ENCODE results near the gene MORN3.
"Not testable (repeated sequence)": the region's sequence is repeated elsewhere in the genome, so short reads cannot be mapped to it uniquely, and the experiment has no call there.

Gene MORN3

GRCh38 chr12:121638298-121639202, 30.9 kb downstream of the MORN3 start:
- no peak for DNase-seq (ENCODE audit: low read depth)

- DNase-seq (ENCODE audit: low read depth), result no peak
Observed at GRCh38 chr12:121637231-121637914, 32.1 kb downstream of the MORN3 start.

GRCh38 chr12:121634836-121635235, 34.6 kb downstream of the MORN3 start:
- DNase-seq (ENCODE audit: low read depth), result no peak

GRCh38 chr12:121633833-121634196, 35.6 kb downstream of the MORN3 start:
- DNase-seq (ENCODE audit: low read depth), result not testable (repeated sequence)

GRCh38 chr12:121632069-121632970, 37.1 kb downstream of the MORN3 start:
- no peak for DNase-seq (ENCODE audit: low read depth)

GRCh38 chr12:121630791-121631355, 38.6 kb downstream of the MORN3 start:
- no peak for DNase-seq (ENCODE audit: low read depth)

GRCh38 chr12:121628536-121628935, 40.9 kb downstream of the MORN3 start:
- no peak for DNase-seq (ENCODE audit: low read depth)

- no peak for DNase-seq (ENCODE audit: low read depth)
Observed at GRCh38 chr12:121628037-121628436, 41.4 kb downstream of the MORN3 start.

GRCh38 chr12:121626853-121627640, 42.4 kb downstream of the MORN3 start:
- peak; percentile 85 for DNase-seq (ENCODE audit: low read depth)

GRCh38 chr12:121626087-121626852, 43.2 kb downstream of the MORN3 start, which contains the start of gene ORAI1:
Gene ORAI1, plus strand, starts transcription at chr12:121626530.
- peak; percentile 90 for DNase-seq (ENCODE audit: low read depth)

- no peak for DNase-seq (ENCODE audit: low read depth)
Observed at GRCh38 chr12:121620333-121620891, 49.0 kb downstream of the MORN3 start.

GRCh38 chr12:121618659-121619233, 50.7 kb downstream of the MORN3 start:
- no peak for DNase-seq (ENCODE audit: low read depth)

- no peak for DNase-seq (ENCODE audit: low read depth)
Observed at GRCh38 chr12:121614872-121615467, 54.5 kb downstream of the MORN3 start.

GRCh38 chr12:121613462-121613861, 56.0 kb downstream of the MORN3 start:
- no peak for DNase-seq (ENCODE audit: low read depth)

- no peak for DNase-seq (ENCODE audit: low read depth)
Observed at GRCh38 chr12:121611306-121611705, 58.1 kb downstream of the MORN3 start.

- no peak for DNase-seq (ENCODE audit: low read depth)
Observed at GRCh38 chr12:121610239-121611149, 59.0 kb downstream of the MORN3 start.

GRCh38 chr12:121608301-121608700, 61.2 kb downstream of the MORN3 start:
- DNase-seq (ENCODE audit: low read depth), result no peak

GRCh38 chr12:121603581-121603980, 65.9 kb downstream of the MORN3 start:
- no peak for DNase-seq (ENCODE audit: low read depth)
